GM12891 (cell line): ENCODE measurements around the gene GFRA4.

Experiments used
- PAX5 ChIP-seq: IDR thresholded peaks from 2 replicates; pipeline ENCODE4 v1.6.1; 2011; ENCODE audit warnings: low read length, moderate library complexity, mild to moderate bottlenecking; ENCODE audit not compliant: insufficient read depth, severe bottlenecking
- POLR2A ChIP-seq: IDR thresholded peaks from 2 replicates; pipeline ENCODE4 v1.6.1; 2011; ENCODE audit warnings: low read depth, low read length, control low read depth
- POLR2AphosphoS5 ChIP-seq: IDR thresholded peaks from 2 replicates; pipeline ENCODE4 v1.6.1; 2011; ENCODE audit warnings: low read depth, low read length, control low read depth
- SPI1 ChIP-seq: IDR thresholded peaks from 2 replicates; pipeline ENCODE4 v1.6.1; 2011; ENCODE audit warnings: low read depth, low read length, control low read depth
- TAF1 ChIP-seq: IDR thresholded peaks from 2 replicates; pipeline ENCODE4 v1.6.1; 2011; ENCODE audit warnings: low read depth, low read length, control low read depth

- TF ChIP-seq TAF1 (no peak), POLR2A (no peak), SPI1 (no peak), POLR2AphosphoS5 (no peak), PAX5 (no peak)
Measured at GRCh38 chr20:3621111-3621510, 42.1 kb downstream of the GFRA4 start.
